ENCODE data around the gene R3HDM4.

R3HDM4 gene

DNA sequence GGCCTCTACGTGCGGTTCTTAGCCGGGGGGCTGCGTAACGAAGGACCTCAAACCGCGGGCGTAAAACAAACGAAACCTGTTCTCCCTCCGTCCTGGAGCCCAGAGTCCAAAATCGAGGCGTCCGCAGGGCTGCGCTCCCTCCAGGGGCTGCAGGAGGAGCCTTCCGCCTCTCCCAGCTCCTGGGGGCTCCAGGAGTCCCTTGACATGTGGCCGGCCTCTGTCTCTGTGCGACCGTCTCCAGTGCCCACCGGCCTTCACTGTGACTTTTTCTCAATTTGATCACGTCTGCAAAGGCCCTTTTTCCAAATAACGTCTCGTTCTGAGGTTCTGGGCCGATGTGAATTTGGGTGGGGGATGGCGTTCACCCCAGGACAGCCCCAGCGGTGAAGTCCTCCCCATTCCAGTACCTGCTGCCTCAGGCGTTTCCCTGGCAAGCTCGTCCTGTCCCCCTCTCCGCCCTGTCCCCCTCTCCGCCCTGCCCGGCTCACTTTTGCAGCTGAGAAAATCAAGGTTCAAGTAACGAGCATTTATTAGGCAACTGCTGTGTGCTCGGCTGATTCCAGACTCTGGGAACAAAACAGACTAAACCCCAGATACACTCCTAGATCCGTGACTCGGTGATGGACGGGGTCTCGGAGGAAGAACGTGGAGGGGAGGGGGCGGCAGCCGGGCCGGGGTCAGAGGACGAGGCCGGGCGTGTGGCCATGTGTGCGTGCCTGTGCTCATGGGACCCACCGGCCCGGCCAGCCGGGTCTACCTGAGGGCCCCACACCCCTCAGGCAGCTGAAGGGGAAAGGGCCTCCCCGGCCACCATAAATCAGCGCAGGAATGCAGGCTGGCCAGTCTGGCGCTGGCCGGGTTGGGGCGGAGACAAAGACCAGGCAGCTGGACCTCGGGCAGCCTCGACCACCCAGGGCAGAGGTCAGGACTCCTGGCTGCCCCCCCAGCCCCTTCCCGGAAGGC lies 43.1 kb upstream of the R3HDM4 start:
- TF ChIP-seq, protein P1, sequence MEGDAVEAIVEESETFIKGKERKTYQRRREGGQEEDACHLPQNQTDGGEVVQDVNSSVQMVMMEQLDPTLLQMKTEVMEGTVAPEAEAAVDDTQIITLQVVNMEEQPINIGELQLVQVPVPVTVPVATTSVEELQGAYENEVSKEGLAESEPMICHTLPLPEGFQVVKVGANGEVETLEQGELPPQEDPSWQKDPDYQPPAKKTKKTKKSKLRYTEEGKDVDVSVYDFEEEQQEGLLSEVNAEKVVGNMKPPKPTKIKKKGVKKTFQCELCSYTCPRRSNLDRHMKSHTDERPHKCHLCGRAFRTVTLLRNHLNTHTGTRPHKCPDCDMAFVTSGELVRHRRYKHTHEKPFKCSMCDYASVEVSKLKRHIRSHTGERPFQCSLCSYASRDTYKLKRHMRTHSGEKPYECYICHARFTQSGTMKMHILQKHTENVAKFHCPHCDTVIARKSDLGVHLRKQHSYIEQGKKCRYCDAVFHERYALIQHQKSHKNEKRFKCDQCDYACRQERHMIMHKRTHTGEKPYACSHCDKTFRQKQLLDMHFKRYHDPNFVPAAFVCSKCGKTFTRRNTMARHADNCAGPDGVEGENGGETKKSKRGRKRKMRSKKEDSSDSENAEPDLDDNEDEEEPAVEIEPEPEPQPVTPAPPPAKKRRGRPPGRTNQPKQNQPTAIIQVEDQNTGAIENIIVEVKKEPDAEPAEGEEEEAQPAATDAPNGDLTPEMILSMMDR (IDR thresholded peaks at IDR 0.05), result no peak

DNA sequence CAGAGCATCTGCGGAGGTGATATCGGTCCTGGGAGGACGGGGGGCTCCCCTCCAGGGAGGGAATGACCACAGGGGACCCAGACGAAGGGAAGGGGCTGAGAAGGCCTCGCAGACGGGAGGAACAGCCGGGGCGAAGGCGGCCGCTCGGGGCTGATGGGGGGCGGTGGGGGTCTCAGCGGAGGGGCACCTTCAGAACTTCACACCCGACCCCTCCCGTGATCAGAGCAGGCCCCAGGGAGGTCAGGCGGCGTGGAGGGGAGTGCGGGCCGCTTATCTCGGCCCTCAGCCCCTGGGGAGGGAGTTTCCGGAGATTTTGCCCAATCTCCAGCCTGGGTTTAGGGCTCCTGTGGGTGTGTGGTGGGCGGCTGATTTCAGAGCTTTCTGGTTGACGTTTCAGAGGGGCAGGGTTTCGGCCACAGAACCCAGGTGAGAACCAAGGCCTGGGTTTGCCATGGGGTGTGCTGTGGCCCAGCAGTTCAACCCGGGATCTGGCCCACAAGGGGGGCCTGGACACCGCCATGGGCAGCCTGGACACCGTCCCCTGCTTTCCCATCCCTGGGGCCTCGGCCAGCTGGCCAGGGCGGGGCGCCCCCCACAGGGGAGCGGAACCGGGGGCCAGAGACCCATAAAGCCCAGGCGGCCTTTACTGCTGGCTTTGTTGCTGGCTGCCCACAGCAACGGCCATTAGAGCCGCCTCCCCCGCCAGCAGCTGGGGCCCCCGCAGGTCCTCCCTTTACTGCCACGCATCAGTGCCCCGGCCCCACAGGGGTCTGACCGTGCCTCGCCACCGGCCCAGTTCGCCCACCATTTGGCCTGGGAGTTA lies 41.9 kb upstream of the R3HDM4 start:
- TF ChIP-seq, protein P1 (IDR thresholded peaks at IDR 0.05), result no peak

DNA sequence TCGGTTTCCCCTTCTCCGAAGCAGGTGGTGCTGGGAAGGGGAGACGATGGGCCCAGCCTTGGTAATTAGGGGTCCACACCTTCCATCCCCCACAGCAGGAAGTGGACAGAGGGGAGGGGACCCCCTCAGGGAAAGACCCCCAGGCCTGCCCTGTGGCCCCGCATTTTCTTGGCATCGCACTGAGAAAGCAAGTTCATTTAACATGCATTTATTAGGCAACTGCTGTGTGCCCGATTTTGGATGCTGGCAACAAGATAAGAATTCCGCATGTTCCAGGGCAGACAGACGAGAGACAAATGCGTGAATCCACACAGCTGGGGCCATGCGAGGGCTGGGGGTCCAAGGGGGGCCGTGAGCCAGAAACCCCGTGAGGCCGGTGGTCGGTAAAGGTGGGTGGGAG lies 41.3 kb upstream of the R3HDM4 start:
- TF ChIP-seq, protein P1 (IDR thresholded peaks at IDR 0.05), result no peak

DNA sequence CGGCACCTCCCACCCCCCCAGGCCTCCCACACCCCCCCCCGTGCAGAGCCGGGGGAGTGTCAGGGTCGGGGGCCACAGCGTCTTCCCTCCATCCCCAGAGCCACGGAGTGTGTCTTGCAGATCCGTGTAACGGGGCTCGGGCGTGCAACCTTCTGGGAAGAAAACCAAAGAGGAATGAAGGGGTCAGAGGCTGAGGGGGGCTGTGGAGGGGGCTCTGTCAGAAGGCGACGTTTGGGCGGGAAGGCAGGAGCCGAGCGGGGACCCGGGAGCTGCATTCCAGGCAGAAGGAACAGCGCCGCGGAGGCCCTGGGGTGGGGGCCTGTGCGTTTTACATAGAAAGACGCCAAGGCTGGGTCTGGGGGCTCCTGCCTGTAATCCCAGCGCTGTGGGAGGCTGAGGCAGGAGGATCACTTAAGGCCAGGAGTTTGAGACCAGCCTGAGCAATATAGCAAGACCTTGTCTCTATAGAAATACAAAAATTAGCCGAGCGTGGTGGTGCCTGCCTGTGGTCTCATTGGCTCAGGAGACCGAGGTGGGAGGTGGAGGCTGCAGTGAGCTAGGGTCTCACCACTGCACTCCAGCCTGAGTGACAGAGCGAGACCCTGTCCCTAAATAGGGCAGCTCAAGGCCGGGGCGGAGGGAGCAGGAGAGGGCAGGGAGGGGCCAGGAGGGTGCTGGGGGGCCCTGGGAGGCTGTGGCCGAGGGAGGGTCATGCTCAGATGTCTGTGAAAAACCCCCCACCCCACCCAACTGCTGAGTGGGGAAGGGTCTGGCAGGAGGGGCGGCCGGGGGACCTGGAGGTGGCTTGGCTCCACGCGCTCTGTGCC lies 40.6 kb upstream of the R3HDM4 start:
- TF ChIP-seq, protein P1 (IDR thresholded peaks at IDR 0.05), result no peak

DNA sequence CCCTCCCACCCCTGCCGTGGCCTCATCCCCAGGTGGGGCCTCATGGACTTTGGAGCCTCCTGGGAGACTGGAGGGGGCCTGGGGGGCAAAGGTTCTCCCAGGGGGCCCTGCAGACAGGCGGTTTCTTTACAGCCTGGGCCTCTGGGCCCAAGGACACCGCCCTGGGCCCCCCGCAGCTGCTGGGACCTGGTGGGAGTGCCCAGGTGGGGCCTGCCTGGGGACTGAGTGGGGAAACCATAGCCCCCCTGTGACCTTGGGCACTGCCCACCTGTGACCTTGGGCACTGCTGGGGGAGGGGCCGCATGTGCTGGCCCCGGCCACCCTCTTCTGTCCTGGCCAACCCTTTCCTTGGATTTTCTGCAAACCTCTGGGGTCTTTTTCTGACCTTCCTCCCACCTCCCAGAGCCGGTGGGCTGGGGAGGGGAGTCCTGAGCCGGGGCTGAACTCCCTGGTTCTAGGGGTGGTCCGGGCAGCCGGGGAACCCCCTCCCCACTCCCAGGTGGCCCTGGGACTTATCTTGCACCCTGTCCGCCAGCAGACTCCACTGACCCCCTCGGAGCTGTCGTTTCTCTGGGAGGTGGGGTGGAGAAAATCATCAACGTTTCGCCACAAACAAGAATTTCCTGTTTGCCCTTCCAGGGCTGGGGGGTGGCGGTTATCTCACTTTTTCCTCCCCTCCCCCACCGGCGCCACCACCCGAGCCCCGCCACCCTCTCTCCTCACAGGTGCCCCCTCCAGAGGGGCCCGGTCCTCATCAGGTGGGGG lies 39.8 kb upstream of the R3HDM4 start:
- TF ChIP-seq, protein P1 (IDR thresholded peaks at IDR 0.05), result no peak

DNA sequence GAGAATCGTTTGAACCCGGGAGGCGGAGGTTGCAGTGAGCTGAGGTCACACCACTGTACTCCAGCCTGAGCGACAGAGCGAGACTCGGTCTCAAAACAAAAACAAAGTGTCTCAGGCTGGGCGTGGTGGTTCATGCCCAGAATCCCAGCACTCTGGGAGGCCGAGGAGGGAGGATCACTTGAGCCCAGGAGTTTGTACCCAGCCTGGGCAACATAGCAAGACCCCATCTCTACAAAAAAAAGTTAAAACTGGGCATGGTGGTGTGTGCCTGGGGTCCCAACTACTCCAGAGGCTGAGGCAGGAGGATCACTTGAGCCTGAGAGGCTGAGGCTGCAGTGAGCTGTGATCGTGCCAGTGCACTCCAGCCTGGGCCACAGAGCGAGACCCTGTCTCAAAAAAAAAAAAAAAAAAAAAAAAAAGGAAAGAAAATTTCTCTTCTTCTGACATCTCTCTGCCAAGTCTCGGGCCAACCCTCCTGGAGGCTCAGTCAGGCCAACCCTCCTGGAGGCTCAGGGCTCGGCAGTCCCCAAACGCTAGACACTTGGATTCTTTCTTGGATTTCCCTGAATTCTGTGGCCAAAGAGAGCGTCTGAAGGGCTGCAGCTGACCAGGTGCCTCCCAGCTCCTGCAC lies 39.1 kb upstream of the R3HDM4 start:
- TF ChIP-seq, protein P1 (IDR thresholded peaks at IDR 0.05), result no peak
